GM06990 (cell line): Measurements from ENCODE around the gene GNA15.

Experiments used
- DNase-seq: peaks from one replicate; pipeline ENCODE4 v3.0.0-alpha.2; 2011; ENCODE audit not compliant: insufficient read length; ENCODE audit errors: extremely low read depth
- H3K27me3 ChIP-seq: replicated peaks from 2 replicates; pipeline ENCODE4 v1.6.0; 2011; ENCODE audit warnings: low read length; ENCODE audit not compliant: control insufficient read depth, insufficient read depth
- H3K36me3 ChIP-seq: 2 replicates; pipeline ENCODE4 v1.5.1; 2011; ENCODE audit warnings: low read length; ENCODE audit not compliant: control insufficient read depth, insufficient read depth
- H3K4me3 ChIP-seq: replicated peaks from 2 replicates; pipeline ENCODE4 v1.5.1; 2011; ENCODE audit warnings: low read depth, mild to moderate bottlenecking, control low read depth, low read length
- TF ChIP-seq, protein P1 (sequence below): IDR thresholded peaks from 2 replicates; pipeline ENCODE4 v1.5.1; 2011; ENCODE audit warnings: low read length, control low read depth, mild to moderate bottlenecking, inconsistent platforms; ENCODE audit not compliant: insufficient read depth, poor library complexity, severe bottlenecking

The GNA15 gene

DNA sequence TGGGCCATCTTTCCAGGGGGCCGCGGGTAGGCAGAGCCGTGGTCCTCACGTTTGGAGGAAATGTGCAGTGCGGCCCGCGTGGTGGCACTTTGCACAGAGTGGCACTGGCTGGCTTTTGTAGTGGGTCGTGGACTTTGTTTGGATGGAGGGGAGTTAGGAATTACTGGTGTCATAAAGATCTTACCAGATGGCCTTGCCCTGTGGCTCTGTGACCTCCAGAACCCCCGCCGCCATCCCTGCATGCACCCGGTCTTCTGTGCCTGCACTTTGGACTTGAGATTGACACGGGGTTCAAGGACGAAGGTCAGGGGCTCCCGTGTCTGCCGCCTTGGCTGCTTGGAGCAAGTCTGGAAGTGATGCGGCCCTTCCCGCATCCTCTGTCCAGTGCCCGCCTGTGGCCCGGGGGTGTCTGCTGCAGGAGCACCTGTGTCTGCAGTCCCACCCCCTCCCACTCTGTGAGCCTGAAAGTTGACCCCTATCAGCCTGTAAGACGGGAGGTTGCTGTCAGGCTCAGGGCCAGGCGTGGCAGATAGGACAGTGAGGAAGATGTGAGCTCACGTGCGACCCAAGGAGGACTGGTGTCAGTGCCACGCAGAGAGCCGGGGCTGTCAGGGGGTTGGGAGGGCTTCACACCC lies 39.4 kb upstream of the GNA15 start:
- TF ChIP-seq, protein P1, sequence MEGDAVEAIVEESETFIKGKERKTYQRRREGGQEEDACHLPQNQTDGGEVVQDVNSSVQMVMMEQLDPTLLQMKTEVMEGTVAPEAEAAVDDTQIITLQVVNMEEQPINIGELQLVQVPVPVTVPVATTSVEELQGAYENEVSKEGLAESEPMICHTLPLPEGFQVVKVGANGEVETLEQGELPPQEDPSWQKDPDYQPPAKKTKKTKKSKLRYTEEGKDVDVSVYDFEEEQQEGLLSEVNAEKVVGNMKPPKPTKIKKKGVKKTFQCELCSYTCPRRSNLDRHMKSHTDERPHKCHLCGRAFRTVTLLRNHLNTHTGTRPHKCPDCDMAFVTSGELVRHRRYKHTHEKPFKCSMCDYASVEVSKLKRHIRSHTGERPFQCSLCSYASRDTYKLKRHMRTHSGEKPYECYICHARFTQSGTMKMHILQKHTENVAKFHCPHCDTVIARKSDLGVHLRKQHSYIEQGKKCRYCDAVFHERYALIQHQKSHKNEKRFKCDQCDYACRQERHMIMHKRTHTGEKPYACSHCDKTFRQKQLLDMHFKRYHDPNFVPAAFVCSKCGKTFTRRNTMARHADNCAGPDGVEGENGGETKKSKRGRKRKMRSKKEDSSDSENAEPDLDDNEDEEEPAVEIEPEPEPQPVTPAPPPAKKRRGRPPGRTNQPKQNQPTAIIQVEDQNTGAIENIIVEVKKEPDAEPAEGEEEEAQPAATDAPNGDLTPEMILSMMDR = no peak
- Histone ChIP-seq H3K36me3 (no peaks in the 10 kb centered on the region), H3K4me3 (no peak overlapping the region), H3K27me3 (no peaks in the 10 kb centered on the region)
- DNase-seq = peak; percentile 17

DNA sequence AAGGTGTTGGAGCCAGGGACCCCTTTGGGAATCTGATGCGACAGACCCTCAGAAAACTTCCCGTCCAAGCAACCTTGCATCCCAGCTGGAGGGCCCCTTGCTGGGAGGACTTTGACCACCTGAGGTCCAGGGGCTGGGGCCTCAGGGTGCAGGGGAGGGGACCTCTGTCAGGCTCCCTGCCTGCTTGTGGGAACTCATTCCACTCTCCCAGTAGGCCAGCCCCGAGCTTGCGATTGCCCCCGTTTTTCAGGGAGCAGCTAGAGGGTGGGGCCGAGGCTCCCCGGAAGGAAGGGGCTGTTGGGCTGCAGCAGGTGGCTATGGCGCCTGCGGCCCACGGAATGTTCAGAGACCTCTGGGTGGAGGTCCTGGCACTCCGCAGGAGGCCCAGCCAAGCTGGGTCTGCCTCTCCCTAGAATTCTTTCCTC lies 38.9 kb upstream of the GNA15 start:
- Histone ChIP-seq H3K27me3 (no peaks in the 10 kb centered on the region), H3K36me3 (no peaks in the 10 kb centered on the region), H3K4me3 (no peak overlapping the region)
- TF ChIP-seq, protein P1 = no peak
- no peak for DNase-seq

DNA sequence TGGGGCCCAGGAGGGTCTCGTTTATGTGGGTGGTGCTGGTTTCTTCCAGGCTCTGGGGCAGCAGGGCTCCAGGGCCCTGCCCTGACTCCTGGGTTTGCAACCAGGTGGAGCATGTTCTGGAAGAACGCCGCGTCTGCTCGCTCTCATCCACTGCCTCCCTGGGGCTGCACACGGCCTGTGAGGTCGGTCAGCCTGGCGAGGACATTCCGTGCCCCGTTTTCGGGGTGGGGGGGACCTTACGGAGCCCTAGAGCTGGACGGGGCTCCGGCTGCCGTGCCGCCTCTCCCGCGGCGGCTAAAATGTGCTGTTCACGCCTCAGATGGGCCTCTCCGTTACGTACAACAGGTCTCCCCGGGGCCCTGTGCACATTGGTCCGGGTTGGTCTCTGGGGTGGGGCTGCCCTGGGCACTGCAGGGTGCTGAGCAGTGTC lies 38.4 kb upstream of the GNA15 start:
- Histone ChIP-seq H3K4me3 (no peak overlapping the region), H3K27me3 (no peaks in the 10 kb centered on the region), H3K36me3 (no peaks in the 10 kb centered on the region)
- TF ChIP-seq, protein P1 = no peak
- no peak for DNase-seq

DNA sequence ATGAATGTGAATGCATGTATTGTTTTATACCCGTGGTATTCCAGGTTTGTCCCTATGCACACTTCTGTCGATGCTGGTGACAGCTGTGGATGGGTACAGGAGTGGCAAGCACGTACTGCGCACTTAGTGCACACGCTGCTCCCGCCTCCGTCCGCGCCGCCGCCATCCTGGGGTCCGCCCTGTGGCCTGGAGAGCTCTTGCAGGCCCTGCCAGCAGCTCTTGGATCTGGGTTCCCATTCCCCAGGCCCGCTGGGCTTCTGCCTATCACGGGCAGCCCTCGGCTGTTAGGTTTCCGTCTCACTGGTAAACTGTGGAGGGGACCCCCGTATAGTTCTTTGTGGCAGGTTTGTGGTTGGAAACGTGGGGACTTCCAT lies 37.7 kb upstream of the GNA15 start:
- H3K36me3 ChIP-seq = no peaks in the 10 kb centered on the region
- peak; percentile 10 for DNase-seq
- H3K4me3 ChIP-seq = no peak overlapping the region
- no peaks in the 10 kb centered on the region for H3K27me3 ChIP-seq
- TF ChIP-seq, protein P1 = no peak

DNA sequence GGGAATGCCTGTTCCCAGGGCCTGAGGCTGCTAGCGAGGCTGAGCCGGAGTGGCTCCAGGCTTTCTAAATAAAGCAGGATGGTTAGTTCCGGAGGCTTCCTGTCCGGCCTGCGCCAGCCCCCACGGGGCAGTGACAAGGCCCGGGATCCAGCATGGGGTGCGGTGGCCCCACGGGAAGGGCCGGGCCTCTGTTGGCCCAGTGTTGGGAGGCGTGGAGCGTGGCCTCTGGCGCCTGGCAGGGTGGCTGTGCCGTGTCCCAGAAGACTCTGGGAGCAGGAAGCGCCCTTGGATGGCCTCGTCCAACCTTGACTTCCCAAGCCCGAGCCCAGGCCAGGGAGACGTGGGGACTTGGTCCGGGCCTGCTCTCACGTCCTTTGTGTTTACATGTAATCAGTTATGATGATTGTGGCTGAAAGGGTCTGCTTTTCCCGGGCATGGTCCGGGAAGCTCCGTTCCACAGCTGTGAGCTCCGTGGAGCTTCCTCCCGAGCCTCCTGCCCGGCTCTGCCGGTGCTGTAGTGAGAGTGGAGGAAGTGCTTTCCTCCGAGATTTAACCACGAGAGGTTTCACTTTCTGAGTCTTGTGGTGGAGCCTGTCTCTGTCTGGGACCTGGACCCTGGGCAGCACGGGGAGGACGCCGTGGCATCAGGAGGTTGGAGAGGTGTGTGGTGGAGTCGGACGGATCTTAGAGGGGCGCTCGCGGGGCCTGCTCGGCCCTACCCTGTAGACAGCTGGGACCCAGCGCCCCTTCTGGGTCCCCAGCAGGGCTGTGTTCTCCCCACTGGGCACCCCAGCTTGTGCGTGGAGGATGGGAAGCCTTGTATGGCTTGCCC lies 37.1 kb upstream of the GNA15 start:
- H3K4me3 ChIP-seq = no peak overlapping the region
- DNase-seq = peak; percentile 24
- H3K36me3 ChIP-seq = no peaks in the 10 kb centered on the region
- TF ChIP-seq, protein P1 = no peak
- H3K27me3 ChIP-seq = no peaks in the 10 kb centered on the region
